Right lobe of liver (tissue), 6 donors: ENCODE data around the gene NDUFS7. TPM values are rescaled to one million over a fixed set of nuclear protein-coding genes. Genes with fewer than 3 reads are reported as not detected.

Experiments used
- ATAC-seq, 4 donors: fragments of 200-7000 bp; cut with Tn5 transposase; one replicate each; pipeline ENCODE4 v1.9.1; 2020; ENCODE audit warnings: mild to moderate bottlenecking in 4 of 4, moderate library complexity in 4 of 4
- DNase-seq, 3 donors: peaks; one replicate each; pipeline ENCODE4 v3.0.0-alpha.2; 2020
- H3K27ac ChIP-seq, 3 donors: fragments of 200-600 bp; one replicate each; pipeline ENCODE4 v1.8.0; 2022
- H3K27me3 ChIP-seq, 2 donors: fragments of 200-600 bp; one replicate each; pipeline ENCODE4 v1.8.0; 2022
- H3K36me3 ChIP-seq, 4 donors: fragments of 200-600 bp; sonication (generic) in 1 of 4; one replicate each; pipeline versions ENCODE4 v1.5.1 to v1.8.0; 2017 to 2022; ENCODE audit warnings: control low read depth in 1 of 4
- H3K4me1 ChIP-seq, 4 donors: fragments of 200-600 bp; sonication (generic) in 1 of 4; one replicate each; pipeline versions ENCODE4 v1.5.1 to v1.8.0; 2017 to 2022; ENCODE audit warnings: control low read depth in 1 of 4
- H3K4me3 ChIP-seq, 3 donors: fragments of 200-600 bp; one replicate each; pipeline ENCODE4 v1.8.0; 2022
- H3K9me3 ChIP-seq, 4 donors: fragments of 200-600 bp; sonication (generic) in 1 of 4; one replicate each; pipeline versions ENCODE4 v1.5.1 to v1.8.0; 2017 to 2022; ENCODE audit warnings: control low read depth in 1 of 4
- POLR2A ChIP-seq: fragments of 450-650 bp; IDR thresholded peaks from one replicate; pipeline ENCODE4 v1.6.1; 2017; ENCODE audit warnings: antibody characterized with exemption, mild to moderate bottlenecking
- WGBS: methylation state at CpG from one replicate; pipeline ENCODE4 v1.1.6; 2018; ENCODE audit warnings: low coverage, low lambda C conversion rate; ENCODE audit not compliant: insufficient coverage; ENCODE audit errors: missing lambda C conversion rate; 5-methylcytosine and 5-hydroxymethylcytosine counted together
- intact Hi-C, 2 donors: fragments of 100-400 bp; cut with DNase I; formaldehyde crosslinking; loops; one replicate each; pipeline versions ENCODE4 v1.11.2 to v1.14.1; 2022
- total RNA-seq, 6 experiments: library from RNA; depleted of rRNA in 2 of 6; stranded (reverse); fragments of >200 nt in 2 of 6; fragmentation: NEBNext Ultra II Directional in 3 of 6; extraction: Animal tissue kit (Norgen Biotek cat#: 25700) in 3 of 6; gene quantifications; one replicate each; pipeline versions ENCODE4 v1.1.0 to v1.2.4, GENCODE V29; 2016 to 2023
- TF ChIP-seq, protein P1 (sequence below), 4 donors: fragments of 200-600 bp in 3 of 4; fragments of 450-650 bp in 1 of 4; IDR thresholded peaks; one replicate each; pipeline versions ENCODE4 v1.5.1 to v1.8.0; 2016 to 2022; ENCODE audit warnings: antibody characterized with exemption in 4 of 4, mild to moderate bottlenecking in 2 of 4
- donor health status: DM: no; HTN: yes; CAD: no.
- donor health status: DM: no; HTN: no; CAD: no.
- donor health status: DM: no; HTN: no; CAD: no.
- donor health status: DM: no; HTN: yes; CAD: no.
- donor health status: DM: no; HTN: yes; CAD: no.

The NDUFS7 gene
- total RNA-seq, 6 experiments from 2014 or later, result 70.1 to 210 (median 85.0) TPM

DNA sequence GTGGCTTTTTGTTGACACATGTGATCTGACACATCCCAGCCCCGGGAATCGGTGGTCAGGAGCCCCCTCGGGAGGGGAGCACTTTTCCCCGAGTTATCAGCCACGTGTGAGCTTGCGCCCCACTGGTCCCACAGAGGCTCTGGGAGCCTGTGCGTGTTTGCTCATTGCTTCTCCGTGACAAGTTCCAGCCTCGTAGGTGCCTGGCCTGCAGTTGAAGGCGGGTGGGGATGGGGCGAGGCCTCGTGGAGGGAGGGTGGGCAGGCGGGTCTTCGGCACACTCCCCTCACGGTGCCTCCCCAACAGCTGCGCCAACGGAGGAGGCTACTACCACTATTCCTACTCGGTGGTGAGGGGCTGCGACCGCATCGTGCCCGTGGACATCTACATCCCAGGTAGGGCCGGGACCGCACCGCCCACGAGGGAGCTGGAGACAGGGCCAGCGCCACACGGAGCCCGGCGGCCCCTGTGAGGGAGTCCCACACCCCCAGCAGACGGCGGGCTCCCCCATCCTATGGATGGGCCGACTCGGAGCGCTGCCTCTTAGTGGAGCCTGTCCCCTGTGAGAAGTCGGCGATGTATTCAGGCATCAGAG lies 9.3 kb downstream of the NDUFS7 start:
- intact Hi-C loops, result loop anchor here in 1 of 2 donors (10.0 kb wide), 1 partner anchor 108 kb away; the partner anchor contains the start of gene EFNA2
- DNase-seq (no peak), ATAC-seq (no peak)
- WGBS, result 100% methylated on average over 1 of the region's 37 CpGs
- Histone ChIP-seq H3K4me3 (no peak overlapping the region), H3K27me3 (no peaks in the 10 kb centered on the region), H3K27ac (no peak overlapping the region), H3K9me3 (no peaks in the 10 kb centered on the region), H3K36me3 (peaks cover 0 to 33% (median 7%) of the 10 kb centered on the region in 4 donors), H3K4me1 (peaks cover 0 to 37% (median 15%) of the 10 kb centered on the region in 4 donors)
- TF ChIP-seq, protein P1, sequence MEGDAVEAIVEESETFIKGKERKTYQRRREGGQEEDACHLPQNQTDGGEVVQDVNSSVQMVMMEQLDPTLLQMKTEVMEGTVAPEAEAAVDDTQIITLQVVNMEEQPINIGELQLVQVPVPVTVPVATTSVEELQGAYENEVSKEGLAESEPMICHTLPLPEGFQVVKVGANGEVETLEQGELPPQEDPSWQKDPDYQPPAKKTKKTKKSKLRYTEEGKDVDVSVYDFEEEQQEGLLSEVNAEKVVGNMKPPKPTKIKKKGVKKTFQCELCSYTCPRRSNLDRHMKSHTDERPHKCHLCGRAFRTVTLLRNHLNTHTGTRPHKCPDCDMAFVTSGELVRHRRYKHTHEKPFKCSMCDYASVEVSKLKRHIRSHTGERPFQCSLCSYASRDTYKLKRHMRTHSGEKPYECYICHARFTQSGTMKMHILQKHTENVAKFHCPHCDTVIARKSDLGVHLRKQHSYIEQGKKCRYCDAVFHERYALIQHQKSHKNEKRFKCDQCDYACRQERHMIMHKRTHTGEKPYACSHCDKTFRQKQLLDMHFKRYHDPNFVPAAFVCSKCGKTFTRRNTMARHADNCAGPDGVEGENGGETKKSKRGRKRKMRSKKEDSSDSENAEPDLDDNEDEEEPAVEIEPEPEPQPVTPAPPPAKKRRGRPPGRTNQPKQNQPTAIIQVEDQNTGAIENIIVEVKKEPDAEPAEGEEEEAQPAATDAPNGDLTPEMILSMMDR (IDR thresholded peaks at IDR 0.05), result no peak
- no peak for TF ChIP-seq POLR2A

DNA sequence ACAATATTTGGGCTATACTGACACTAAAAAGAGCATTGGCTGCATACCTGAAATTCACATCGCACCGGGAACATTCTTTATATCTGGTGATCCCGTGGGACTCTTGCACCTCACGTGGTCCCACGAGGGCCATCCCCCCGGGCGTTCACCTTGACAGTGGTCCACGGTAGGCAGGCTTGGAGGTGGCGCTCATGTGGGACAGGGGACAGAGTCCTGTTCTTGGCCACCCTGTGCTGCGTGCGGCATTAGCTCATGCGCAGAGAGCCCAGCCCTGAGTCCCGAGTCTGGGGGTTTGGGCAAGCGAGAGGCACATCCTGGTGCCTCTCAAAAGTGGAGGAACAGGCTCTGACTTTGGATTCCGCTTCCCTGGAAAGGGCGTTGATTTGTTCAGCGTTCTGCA lies 10.1 kb downstream of the NDUFS7 start:
- H3K27ac ChIP-seq, result no peak overlapping the region
- H3K27me3 ChIP-seq, result no peaks in the 10 kb centered on the region
- no peaks in the 10 kb centered on the region for H3K9me3 ChIP-seq
- WGBS, result 64% methylated on average over 4 of the region's 17 CpGs
- H3K36me3 ChIP-seq, result peaks cover 0 to 39% (median 10%) of the 10 kb centered on the region in 4 donors
- H3K4me3 ChIP-seq, result no peak overlapping the region
- DNase-seq, result no peak
- intact Hi-C loops, result loop anchor here in 1 of 2 donors (10.0 kb wide), 1 partner anchor 109 kb away; the partner anchor contains the start of gene EFNA2
- no peak for ATAC-seq
- H3K4me1 ChIP-seq, result peaks cover 0 to 37% (median 17%) of the 10 kb centered on the region in 4 donors
- TF ChIP-seq POLR2A, result no peak
- TF ChIP-seq, protein P1 (IDR thresholded peaks at IDR 0.05), result no peak

DNA sequence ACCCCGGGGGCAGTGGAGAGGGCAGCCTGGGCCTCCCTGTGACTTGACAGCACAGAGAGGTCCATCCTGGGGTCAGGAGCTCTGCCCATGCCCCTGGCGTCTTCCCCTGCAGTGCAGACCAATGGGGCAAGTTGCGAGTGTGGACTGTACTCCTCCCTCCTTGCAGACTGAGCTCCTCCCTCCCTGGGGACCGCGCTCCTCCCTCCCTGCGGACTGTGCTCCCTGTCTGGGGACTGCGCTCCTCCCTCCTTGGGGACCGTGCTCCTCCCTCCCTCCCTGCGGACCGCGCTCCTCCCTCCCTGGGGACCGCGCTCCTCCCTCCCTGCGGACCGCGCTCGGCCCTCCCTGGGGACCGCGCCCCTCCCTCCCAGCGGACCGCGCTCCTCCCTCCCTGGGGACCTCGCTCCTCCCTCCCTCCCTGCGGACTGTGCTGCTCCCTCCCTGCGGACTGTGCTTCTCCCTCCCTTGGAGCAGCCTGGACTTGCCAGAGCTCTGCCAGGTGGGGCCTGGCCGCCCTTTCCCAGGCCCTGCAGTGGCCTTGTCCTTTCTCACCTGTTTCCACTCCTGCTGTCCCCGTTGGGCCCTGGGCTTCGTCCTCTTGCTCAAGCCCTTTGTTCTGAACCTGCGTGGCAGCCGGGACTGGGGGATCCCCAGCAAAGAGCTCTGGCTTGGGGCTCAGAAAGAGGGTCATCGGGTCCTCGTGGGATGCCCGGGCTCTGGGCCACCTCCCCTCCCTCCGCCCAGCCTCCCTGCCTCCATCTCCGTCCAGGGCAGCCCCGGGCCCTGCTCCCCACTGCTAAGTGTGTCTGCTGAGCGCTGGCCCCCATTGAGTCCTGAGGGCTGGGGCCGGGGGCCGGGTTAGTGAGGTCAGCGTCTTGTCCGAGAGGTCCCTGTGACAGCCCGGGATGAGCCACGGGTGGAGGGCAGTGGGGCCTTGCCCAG lies 10.8 kb downstream of the NDUFS7 start:
- peak; percentile 42 to 70 (median 60) for ATAC-seq
- H3K27me3 ChIP-seq, result no peaks in the 10 kb centered on the region
- 45% methylated on average over 21 of the region's 43 CpGs for WGBS
- H3K27ac ChIP-seq, result peak overlapping the region in 2 of 3 donors; percentile 65 to 66
- no peak for TF ChIP-seq POLR2A
- TF ChIP-seq, protein P1 (IDR thresholded peaks at IDR 0.05), result no peak
- intact Hi-C loops, result loop anchor here (5.0 to 10.0 kb wide), 2 partner anchors 110 to 117 kb away; partner anchors contain the start of genes EFNA2 (in 1 of the 2) and FAM174C (in 1 of the 2)
- peak overlapping the region in 2 of 3 donors; percentile 13 to 29 for H3K4me3 ChIP-seq
- peaks cover 0 to 41% (median 20%) of the 10 kb centered on the region in 4 donors for H3K4me1 ChIP-seq
- no peaks in the 10 kb centered on the region for H3K9me3 ChIP-seq
- H3K36me3 ChIP-seq, result peaks cover 0 to 36% (median 13%) of the 10 kb centered on the region in 4 donors
- peak; percentile 54 to 89 (median 88) for DNase-seq

DNA sequence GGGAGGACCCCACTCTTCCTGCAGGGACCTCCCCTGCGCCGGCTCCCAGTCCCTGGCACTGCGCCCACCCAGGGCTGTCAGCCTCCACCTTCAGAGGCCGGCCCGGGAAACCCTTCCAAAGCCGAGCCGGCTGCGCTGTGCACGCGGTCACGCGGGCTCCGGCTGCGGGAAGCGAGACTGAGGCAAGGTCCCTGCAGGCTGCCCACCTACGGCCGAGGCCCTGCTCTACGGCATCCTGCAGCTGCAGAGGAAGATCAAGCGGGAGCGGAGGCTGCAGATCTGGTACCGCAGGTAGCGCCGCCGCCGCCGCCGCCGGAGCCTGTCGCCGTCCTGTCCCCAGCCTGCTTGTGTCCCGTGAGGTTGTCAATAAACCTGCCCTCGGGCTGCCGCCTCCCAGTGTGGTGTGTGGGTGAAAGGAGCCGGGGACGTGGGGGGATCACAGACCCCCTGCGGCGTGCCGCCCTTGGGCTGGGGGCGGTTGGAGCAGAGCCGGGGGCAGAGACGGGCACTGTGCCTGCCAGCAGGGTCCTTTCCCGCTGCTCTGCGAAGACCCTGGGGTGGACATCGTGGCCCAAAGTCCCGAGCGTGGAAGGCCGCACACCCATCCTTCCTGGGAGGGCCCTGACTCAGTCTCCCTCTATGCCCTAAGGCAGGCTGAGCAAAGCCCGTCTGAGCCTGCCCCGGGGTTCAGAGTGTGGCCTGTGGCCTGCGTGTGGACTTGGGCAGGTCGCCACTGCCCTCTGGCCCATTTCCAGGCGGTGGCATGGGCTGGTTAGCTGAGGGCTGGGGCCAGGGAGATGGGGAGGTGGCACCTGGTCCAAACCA lies 11.7 kb downstream of the NDUFS7 start:
- intact Hi-C loops, result loop anchor here (5.0 to 10.0 kb wide), 2 partner anchors 111 to 118 kb away; partner anchors contain the start of genes EFNA2 (in 1 of the 2) and FAM174C (in 1 of the 2)
- DNase-seq, result peak; percentile 86 to 95 (median 92)
- TF ChIP-seq, protein P1 (IDR thresholded peaks at IDR 0.05), result no peak
- peak; percentile 60 for TF ChIP-seq POLR2A
- H3K27ac ChIP-seq, result peak overlapping the region in 2 of 3 donors; percentile 65 to 66
- no peaks in the 10 kb centered on the region for H3K9me3 ChIP-seq
- WGBS, result 49% methylated on average over 8 of the region's 52 CpGs
- no peaks in the 10 kb centered on the region for H3K27me3 ChIP-seq
- ATAC-seq, result peak; percentile 55 to 68 (median 64)
- H3K36me3 ChIP-seq, result peaks cover 0 to 33% (median 14%) of the 10 kb centered on the region in 4 donors
- H3K4me3 ChIP-seq, result peak overlapping the region in 2 of 3 donors; percentile 29 to 35
- H3K4me1 ChIP-seq, result peaks cover 0 to 44% (median 22%) of the 10 kb centered on the region in 4 donors
